Natural killer cell treated with Interleukin-12 subunit alpha and Interleukin-12 subunit beta and Interleukin-15 and Interleukin-18, amount 100 ng/mL, for 72 hours (primary cell): ENCODE measurements around the gene PAX8. TPM values are rescaled to one million over a fixed set of nuclear protein-coding genes. Genes with fewer than 3 reads are reported as not detected.

Source experiments
- total RNA-seq, 2 donors: library from RNA; stranded (reverse); gene quantifications; one replicate each; pipeline ENCODE4 v1.2.3, GENCODE V29; 2022

The PAX8 gene
- total RNA-seq, 2 donors from 2014 or later, result 0.64 to 1.8 TPM

Other genes with a start within 250 kb of the PAX8 start
- not detected for gene IL36B, start 226.1 kb downstream of the PAX8 start, total RNA-seq
- gene IL36RN, start 219.7 kb downstream of the PAX8 start, total RNA-seq, result not detected
- gene IL1F10, start 211.0 kb downstream of the PAX8 start, total RNA-seq, result not detected
- 1 to 10 TPM; 3.3 to 3.7 TPM for gene IL1RN, start 151.3 kb downstream of the PAX8 start, total RNA-seq
- gene PSD4, start 105.0 kb downstream of the PAX8 start, total RNA-seq, result 100 to 1,000 TPM; 299 to 305 TPM
- 10 to 100 TPM; 36.6 to 47.7 TPM for gene ZNG1B, start 158.8 kb upstream of the PAX8 start, total RNA-seq
- under 1 TPM; 0.17 to 0.31 TPM for gene FOXD4L1, start 219.7 kb upstream of the PAX8 start, total RNA-seq